Measurements from ENCODE around the gene NPNT.

Gene NPNT

GRCh38 chr4:105989485-105990242 is 94.4 kb downstream of the NPNT start:
- ATAC-seq, result peak; percentile 28

GRCh38 chr4:105990933-105991332 is 95.7 kb downstream of the NPNT start:
- peak; percentile 85 for ATAC-seq
- TF ChIP-seq OSR1 (CRISPR knock-in tag; IDR thresholded peaks at IDR 0.05) (no peak), TOX (CRISPR knock-in tag; IDR thresholded peaks at IDR 0.05; ENCODE audit: borderline replicate concordance) (peak; percentile 57; the same call in 1 of the 2 replicates), RARB (CRISPR knock-in tag; IDR thresholded peaks at IDR 0.05) (no peak), GLIS3 (CRISPR knock-in tag; IDR thresholded peaks at IDR 0.05) (no peak)

More at GRCh38 chr4:105989485-105990242, 94.4 kb downstream of the NPNT start:
- TF ChIP-seq PATZ1 (CRISPR knock-in tag; IDR thresholded peaks at IDR 0.05; ENCODE audit: borderline replicate concordance), result no peak
- no peak for TF ChIP-seq ZFP30 (CRISPR knock-in tag; IDR thresholded peaks at IDR 0.05)
- no peak for TF ChIP-seq POU6F1 (CRISPR knock-in tag; IDR thresholded peaks at IDR 0.05; ENCODE audit: borderline replicate concordance, low read depth)
- no peak for TF ChIP-seq ESRRG (CRISPR knock-in tag; IDR thresholded peaks at IDR 0.05)
- no peak for TF ChIP-seq TOX (CRISPR knock-in tag; IDR thresholded peaks at IDR 0.05; ENCODE audit: borderline replicate concordance)
- TF ChIP-seq BACH2 (CRISPR knock-in tag; IDR thresholded peaks at IDR 0.05; ENCODE audit: borderline replicate concordance), result no peak
- TF ChIP-seq CSDC2 (CRISPR knock-in tag; IDR thresholded peaks at IDR 0.05), result no peak
- TF ChIP-seq ZNF8 (CRISPR knock-in tag; IDR thresholded peaks at IDR 0.05), result no peak
- no peak for TF ChIP-seq OSR1 (CRISPR knock-in tag; IDR thresholded peaks at IDR 0.05)
- no peak for TF ChIP-seq ZNF565 (CRISPR knock-in tag; conservative IDR thresholded peaks at IDR 0.05; ENCODE audit: low read depth)
- TF ChIP-seq SNAI2 (CRISPR knock-in tag; IDR thresholded peaks at IDR 0.05), result no peak
- TF ChIP-seq ISL1 (CRISPR knock-in tag; IDR thresholded peaks at IDR 0.05), result no peak

GRCh38 chr4:105991726-105992125 is 96.5 kb downstream of the NPNT start:
- TF ChIP-seq ZFP3 (CRISPR knock-in tag; IDR thresholded peaks at IDR 0.05), result no peak
- TF ChIP-seq ZNF565 (CRISPR knock-in tag; conservative IDR thresholded peaks at IDR 0.05; ENCODE audit: low read depth), result no peak
- no peak for TF ChIP-seq PATZ1 (CRISPR knock-in tag; IDR thresholded peaks at IDR 0.05; ENCODE audit: borderline replicate concordance)
- no peak for TF ChIP-seq ARNTL (CRISPR knock-in tag; IDR thresholded peaks at IDR 0.05; ENCODE audit: borderline replicate concordance, low read depth)
- TF ChIP-seq CREB5 (CRISPR knock-in tag; IDR thresholded peaks at IDR 0.05; ENCODE audit: low read depth), result no peak
- TF ChIP-seq ESRRG (CRISPR knock-in tag; IDR thresholded peaks at IDR 0.05), result no peak
- TF ChIP-seq GLIS3 (CRISPR knock-in tag; IDR thresholded peaks at IDR 0.05), result no peak
- no peak for TF ChIP-seq ISL1 (CRISPR knock-in tag; IDR thresholded peaks at IDR 0.05)
- no peak for TF ChIP-seq BACH2 (CRISPR knock-in tag; IDR thresholded peaks at IDR 0.05; ENCODE audit: borderline replicate concordance)
- no peak for TF ChIP-seq POU6F1 (CRISPR knock-in tag; IDR thresholded peaks at IDR 0.05; ENCODE audit: borderline replicate concordance, low read depth)
- ATAC-seq, result no peak

- ATAC-seq, result no peak
- TF ChIP-seq ZFP30 (CRISPR knock-in tag; IDR thresholded peaks at IDR 0.05) (no peak), ISL1 (CRISPR knock-in tag; IDR thresholded peaks at IDR 0.05) (no peak), ARNTL (CRISPR knock-in tag; IDR thresholded peaks at IDR 0.05; ENCODE audit: borderline replicate concordance, low read depth) (no peak), ZNF8 (CRISPR knock-in tag; IDR thresholded peaks at IDR 0.05) (no peak), OSR1 (CRISPR knock-in tag; IDR thresholded peaks at IDR 0.05) (no peak), TSHZ2 (CRISPR knock-in tag; IDR thresholded peaks at IDR 0.05) (no peak), BACH2 (CRISPR knock-in tag; IDR thresholded peaks at IDR 0.05; ENCODE audit: borderline replicate concordance) (no peak), TCF4 (CRISPR knock-in tag; IDR thresholded peaks at IDR 0.05; ENCODE audit: borderline replicate concordance) (no peak), PATZ1 (CRISPR knock-in tag; IDR thresholded peaks at IDR 0.05; ENCODE audit: borderline replicate concordance) (no peak)
Measured at GRCh38 chr4:105992641-105993305, 97.5 kb downstream of the NPNT start.

All from SK-N-SH treated with all-trans-retinoic acid at 6 μM for 48 hours (cell line).